SK-N-SH treated with all-trans-retinoic acid at 6 μM for 48 hours (cell line): ENCODE results near the gene ST6GALNAC2.

Experiments used
- ARNTL ChIP-seq: fragments of 450-650 bp; formaldehyde crosslinking; IDR thresholded peaks from 2 replicates; pipeline ENCODE4 v1.5.0; 2020; ENCODE audit warnings: low read depth, mild to moderate bottlenecking, moderate library complexity, borderline replicate concordance
- ESRRG ChIP-seq: fragments of 250-450 bp; sonication (Bioruptor Pico); IDR thresholded peaks from 2 replicates; pipeline ENCODE4 v1.6.1; 2021; ENCODE audit warnings: mild to moderate bottlenecking
- ISL1 ChIP-seq: fragments of 250-450 bp; sonication (Bioruptor Pico); IDR thresholded peaks from 2 replicates; pipeline ENCODE4 v2.1.2; 2022; ENCODE audit warnings: mild to moderate bottlenecking, moderate library complexity
- PPARA ChIP-seq: fragments of 250-450 bp; sonication (Bioruptor Pico); IDR thresholded peaks from 2 replicates; pipeline ENCODE4 v1.5.0; 2020; ENCODE audit warnings: mild to moderate bottlenecking, borderline replicate concordance
- SNAI2 ChIP-seq: fragments of 250-450 bp; sonication (Bioruptor Pico); IDR thresholded peaks from 2 replicates; pipeline ENCODE4 v1.5.0; 2020; ENCODE audit warnings: mild to moderate bottlenecking, moderate library complexity
- TOX ChIP-seq: fragments of 250-450 bp; sonication (Bioruptor Pico); IDR thresholded peaks from 2 replicates; pipeline ENCODE4 v1.8.0; 2021; ENCODE audit warnings: mild to moderate bottlenecking, moderate library complexity, borderline replicate concordance
- ZFP3 ChIP-seq: fragments of 250-450 bp; sonication (Bioruptor Pico); IDR thresholded peaks from 2 replicates; pipeline ENCODE4 v1.5.0; 2020; ENCODE audit warnings: mild to moderate bottlenecking, moderate library complexity
- ZFP30 ChIP-seq: fragments of 450-650 bp; formaldehyde crosslinking; IDR thresholded peaks from 2 replicates; pipeline ENCODE4 v1.5.0; 2022; ENCODE audit warnings: mild to moderate bottlenecking, moderate library complexity
- ZNF565 ChIP-seq: fragments of 450-650 bp; formaldehyde crosslinking; conservative IDR thresholded peaks from 2 replicates; pipeline ENCODE4 v1.5.0; 2020; ENCODE audit warnings: low read depth, mild to moderate bottlenecking, moderate library complexity
- ZNF70 ChIP-seq: fragments of 450-650 bp; formaldehyde crosslinking; IDR thresholded peaks from 2 replicates; pipeline ENCODE4 v1.5.0; 2020; ENCODE audit warnings: mild to moderate bottlenecking, moderate library complexity
- TF ChIP-seq, protein P1 (sequence below): fragments of 250-450 bp; sonication (Bioruptor Pico); IDR thresholded peaks from 2 replicates; pipeline ENCODE4 v1.5.1; 2020; ENCODE audit warnings: low read depth, mild to moderate bottlenecking, moderate library complexity
- TF ChIP-seq, protein P2 (sequence below): fragments of 250-450 bp; sonication (Bioruptor Pico); IDR thresholded peaks from 2 replicates; pipeline ENCODE4 v1.5.1; 2021; ENCODE audit warnings: mild to moderate bottlenecking, moderate library complexity

DNA sequence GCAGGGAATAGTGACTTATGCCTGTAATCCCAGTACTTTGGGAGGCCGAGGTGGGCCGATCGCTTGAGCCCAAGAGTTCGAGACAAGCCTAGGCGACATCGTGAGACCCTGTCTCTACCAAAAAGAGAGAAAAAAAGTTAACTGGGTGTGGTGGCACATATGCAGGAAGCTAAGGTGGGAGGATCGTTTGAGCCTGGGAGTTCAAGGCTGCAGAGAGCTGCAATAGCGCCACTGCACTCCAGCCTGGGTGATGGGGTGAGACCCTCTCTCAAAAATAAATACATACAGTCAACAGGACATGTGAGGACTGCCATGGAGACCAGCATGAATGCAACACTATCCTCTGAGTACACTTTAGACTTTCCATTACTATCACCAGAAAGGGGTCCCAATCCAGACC lies 15.4 kb upstream of the ST6GALNAC2 start:
- TF ChIP-seq, protein P1, sequence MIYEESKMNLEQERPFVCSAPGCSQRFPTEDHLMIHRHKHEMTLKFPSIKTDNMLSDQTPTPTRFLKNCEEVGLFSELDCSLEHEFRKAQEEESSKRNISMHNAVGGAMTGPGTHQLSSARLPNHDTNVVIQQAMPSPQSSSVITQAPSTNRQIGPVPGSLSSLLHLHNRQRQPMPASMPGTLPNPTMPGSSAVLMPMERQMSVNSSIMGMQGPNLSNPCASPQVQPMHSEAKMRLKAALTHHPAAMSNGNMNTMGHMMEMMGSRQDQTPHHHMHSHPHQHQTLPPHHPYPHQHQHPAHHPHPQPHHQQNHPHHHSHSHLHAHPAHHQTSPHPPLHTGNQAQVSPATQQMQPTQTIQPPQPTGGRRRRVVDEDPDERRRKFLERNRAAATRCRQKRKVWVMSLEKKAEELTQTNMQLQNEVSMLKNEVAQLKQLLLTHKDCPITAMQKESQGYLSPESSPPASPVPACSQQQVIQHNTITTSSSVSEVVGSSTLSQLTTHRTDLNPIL = no peak
- TF ChIP-seq ISL1 (CRISPR knock-in tag) (no peak), ZNF70 (CRISPR knock-in tag) (no peak), ESRRG (CRISPR knock-in tag) (no peak), TOX (CRISPR knock-in tag) (no peak), ZFP30 (no peak), PPARA (CRISPR knock-in tag) (no peak), ARNTL (CRISPR knock-in tag) (no peak), ZNF565 (no peak), SNAI2 (CRISPR knock-in tag) (no peak), ZFP3 (no peak)
- TF ChIP-seq, protein P2, sequence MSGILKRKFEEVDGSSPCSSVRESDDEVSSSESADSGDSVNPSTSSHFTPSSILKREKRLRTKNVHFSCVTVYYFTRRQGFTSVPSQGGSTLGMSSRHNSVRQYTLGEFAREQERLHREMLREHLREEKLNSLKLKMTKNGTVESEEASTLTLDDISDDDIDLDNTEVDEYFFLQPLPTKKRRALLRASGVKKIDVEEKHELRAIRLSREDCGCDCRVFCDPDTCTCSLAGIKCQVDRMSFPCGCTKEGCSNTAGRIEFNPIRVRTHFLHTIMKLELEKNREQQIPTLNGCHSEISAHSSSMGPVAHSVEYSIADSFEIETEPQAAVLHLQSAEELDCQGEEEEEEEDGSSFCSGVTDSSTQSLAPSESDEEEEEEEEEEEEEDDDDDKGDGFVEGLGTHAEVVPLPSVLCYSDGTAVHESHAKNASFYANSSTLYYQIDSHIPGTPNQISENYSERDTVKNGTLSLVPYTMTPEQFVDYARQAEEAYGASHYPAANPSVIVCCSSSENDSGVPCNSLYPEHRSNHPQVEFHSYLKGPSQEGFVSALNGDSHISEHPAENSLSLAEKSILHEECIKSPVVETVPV = no peak
